Naive thymus-derived CD8-positive, alpha-beta T cell (primary cell): ENCODE results near the gene RET. TPM values are rescaled to one million over a fixed set of nuclear protein-coding genes. Genes with fewer than 3 reads are reported as not detected.
A peak's percentile ranks its signal among the peaks of the same experiment; 100 is the strongest.

Source experiments
- ATAC-seq, 2 donors: fragments of 150-1000 bp; cut with Tn5 transposase in 1 of 2; sonication (Bioruptor Pico), chemical (Tn5 transposase) in 1 of 2; 1 replicate in 1 of 2; 2 replicates in 1 of 2; pipeline ENCODE4 v1.10.0; 2021; ENCODE audit warnings: mild to moderate bottlenecking in 2 of 2, moderate library complexity in 2 of 2
- POLR2A ChIA-PET: fragments of 350-600 bp; sonication (Branson Sonifier 250); formaldehyde crosslinking; loops from one replicate; lab custom pipeline; 2021; ENCODE audit warnings: antibody characterized with exemption; lab: Charles Lee
- DNase-seq, 10 donors: peaks; one replicate each; pipeline versions ENCODE4 v3.0.0 to v3.0.0-alpha.2; 2020 to 2022
- H3K27ac Mint-ChIP-seq, 10 donors: one replicate each; pipeline ENCODE4 v1.8.0; 2020 to 2022; ENCODE audit warnings: mild to moderate bottlenecking in 10 of 10, mixed read lengths in 10 of 10, moderate library complexity in 4 of 10, inconsistent platforms in 1 of 10
- H3K27me3 Mint-ChIP-seq, 5 donors: one replicate each; pipeline ENCODE4 v1.8.0; 2021 to 2022; ENCODE audit warnings: mixed read lengths in 5 of 5
- H3K36me3 Mint-ChIP-seq, 3 donors: one replicate each; pipeline ENCODE4 v1.8.0; 2020 to 2022; ENCODE audit warnings: mixed read lengths in 3 of 3, mild to moderate bottlenecking in 2 of 3, inconsistent platforms in 1 of 3
- H3K4me1 Mint-ChIP-seq, 4 donors: one replicate each; pipeline ENCODE4 v1.8.0; 2021 to 2022; ENCODE audit warnings: mixed read lengths in 4 of 4
- H3K4me3 Mint-ChIP-seq, 10 donors: one replicate each; pipeline ENCODE4 v1.8.0; 2020 to 2022; ENCODE audit warnings: mild to moderate bottlenecking in 10 of 10, mixed read lengths in 10 of 10, moderate library complexity in 6 of 10, inconsistent platforms in 1 of 10
- H3K9me3 Mint-ChIP-seq, 9 donors: one replicate each; pipeline ENCODE4 v1.8.0; 2020 to 2022; ENCODE audit warnings: mixed read lengths in 9 of 9, mild to moderate bottlenecking in 3 of 9, inconsistent platforms in 1 of 9, moderate library complexity in 1 of 9
- polyA plus RNA-seq, 3 donors: library from polyadenylated mRNA; unstranded; fragments of 300-500 nt; fragmentation: Illumina TruSeq; gene quantifications; one replicate each; pipeline ENCODE4 v1.2.3, GENCODE V29; 2021
- total RNA-seq, 8 experiments: library from RNA in 2 of 8; stranded (reverse) in 2 of 8; gene quantifications; one replicate each; pipeline ENCODE4 v1.2.3 and lab custom pipeline; 2021 to 2026

RET gene
- total and polyA plus RNA-seq, 5 experiments from 2014 or later: not detected

GRCh38 chr10:43110338-43111071, 33.6 kb downstream of the RET start:
- Mint-ChIP-seq H3K27me3 (no peaks in the 10 kb centered on the region), H3K9me3 (no peaks in the 10 kb centered on the region), H3K4me3 (peak overlapping the region in 1 of 10 donors; percentile 54), H3K36me3 (no peaks in the 10 kb centered on the region), H3K4me1 (peaks cover 0 to 10% (median 4%) of the 10 kb centered on the region in 4 donors), H3K27ac (peak overlapping the region in 1 of 10 donors; percentile 15)
- DNase-seq (peak in 1 of 10 donors; percentile 48), ATAC-seq (no peak)
- POLR2A ChIA-PET: interaction anchor here (0.7 to 1.0 kb wide), 2 partner anchors 10 to 27 kb away, joined by 3 to 4 read pairs; partner anchors contain the start of gene CSGALNACT2

GRCh38 chr10:43111101-43111500, 34.2 kb downstream of the RET start:
- H3K4me3 Mint-ChIP-seq: no peak overlapping the region
- ATAC-seq (no peak), DNase-seq (peak in 1 of 10 donors; percentile 42)
- no peaks in the 10 kb centered on the region for H3K9me3 Mint-ChIP-seq
- H3K27me3 Mint-ChIP-seq: no peaks in the 10 kb centered on the region
- H3K4me1 Mint-ChIP-seq: peaks cover 0 to 8% (median 2%) of the 10 kb centered on the region in 4 donors
- H3K36me3 Mint-ChIP-seq: no peaks in the 10 kb centered on the region
- H3K27ac Mint-ChIP-seq: peak overlapping the region in 1 of 10 donors; percentile 15
- POLR2A ChIA-PET: interaction anchor here (0.7 to 1.0 kb wide), 2 partner anchors 10 to 27 kb away, joined by 3 to 4 read pairs; partner anchors contain the start of gene CSGALNACT2

- ATAC-seq: no peak
- H3K4me1 Mint-ChIP-seq: peaks cover 0 to 2% (median under 1%) of the 10 kb centered on the region in 4 donors
- POLR2A ChIA-PET: no interaction called here
- H3K27me3 Mint-ChIP-seq: no peaks in the 10 kb centered on the region
- no peaks in the 10 kb centered on the region for H3K9me3 Mint-ChIP-seq
- DNase-seq: peak in 1 of 10 donors; percentile 50
- no peak overlapping the region for H3K4me3 Mint-ChIP-seq
- H3K27ac Mint-ChIP-seq: no peak overlapping the region
- no peaks in the 10 kb centered on the region for H3K36me3 Mint-ChIP-seq
Observed at GRCh38 chr10:43111921-43112607, 35.2 kb downstream of the RET start.

GRCh38 chr10:43112608-43112961, 35.7 kb downstream of the RET start:
- Mint-ChIP-seq H3K9me3 (no peaks in the 10 kb centered on the region), H3K4me3 (no peak overlapping the region), H3K27ac (peak overlapping the region in 1 of 10 donors; percentile 45), H3K4me1 (peaks cover 0 to 2% (median 0%) of the 10 kb centered on the region in 4 donors), H3K27me3 (no peaks in the 10 kb centered on the region), H3K36me3 (no peaks in the 10 kb centered on the region)
- POLR2A ChIA-PET: no interaction called here
- no peak for ATAC-seq
- peak in 1 of 10 donors; percentile 23 for DNase-seq

GRCh38 chr10:43113201-43114087, 36.6 kb downstream of the RET start:
- Mint-ChIP-seq H3K4me3 (no peak overlapping the region), H3K36me3 (no peaks in the 10 kb centered on the region), H3K4me1 (peaks cover 0 to 2% (median 0%) of the 10 kb centered on the region in 4 donors), H3K9me3 (no peaks in the 10 kb centered on the region), H3K27ac (peak overlapping the region in 1 of 10 donors; percentile 45), H3K27me3 (no peaks in the 10 kb centered on the region)
- ATAC-seq (no peak), DNase-seq (peak in 1 of 10 donors; percentile 54)
- POLR2A ChIA-PET: no interaction called here

GRCh38 chr10:43114088-43114742, 37.3 kb downstream of the RET start:
- POLR2A ChIA-PET: no interaction called here
- no peaks in the 10 kb centered on the region for H3K36me3 Mint-ChIP-seq
- no peaks in the 10 kb centered on the region for H3K27me3 Mint-ChIP-seq
- H3K9me3 Mint-ChIP-seq: no peaks in the 10 kb centered on the region
- H3K27ac Mint-ChIP-seq: no peak overlapping the region
- no peak overlapping the region for H3K4me3 Mint-ChIP-seq
- peaks cover 0 to 2% (median under 1%) of the 10 kb centered on the region in 4 donors for H3K4me1 Mint-ChIP-seq
- ATAC-seq: no peak
- peak in 1 of 10 donors; percentile 35 for DNase-seq

GRCh38 chr10:43114743-43115611, 38.1 kb downstream of the RET start:
- ATAC-seq: no peak
- Mint-ChIP-seq H3K9me3 (no peaks in the 10 kb centered on the region), H3K4me1 (peaks cover 2 to 6% (median 4%) of the 10 kb centered on the region in 4 donors), H3K27ac (no peak overlapping the region), H3K27me3 (no peaks in the 10 kb centered on the region), H3K36me3 (no peaks in the 10 kb centered on the region), H3K4me3 (no peak overlapping the region)
- POLR2A ChIA-PET: interaction anchor here (0.9 kb wide), 1 partner anchor 26 kb away, joined by 4 read pairs; no protein-coding TSS in a partner anchor
- peak in 1 of 10 donors; percentile 38 for DNase-seq

GRCh38 chr10:43115881-43116595, 39.2 kb downstream of the RET start:
- H3K36me3 Mint-ChIP-seq: no peaks in the 10 kb centered on the region
- no peaks in the 10 kb centered on the region for H3K27me3 Mint-ChIP-seq
- peaks cover 6 to 15% (median 14%) of the 10 kb centered on the region in 4 donors for H3K4me1 Mint-ChIP-seq
- DNase-seq: peak in 1 of 10 donors; percentile 60
- H3K27ac Mint-ChIP-seq: peak overlapping the region in 2 of 10 donors; percentile 62 to 74
- POLR2A ChIA-PET: interaction anchor here (1.4 kb wide), 1 partner anchor 12 kb away, joined by 3 read pairs; no protein-coding TSS in a partner anchor
- H3K4me3 Mint-ChIP-seq: no peak overlapping the region
- no peak for ATAC-seq
- no peaks in the 10 kb centered on the region for H3K9me3 Mint-ChIP-seq

- DNase-seq: no peak
- no peak for ATAC-seq
- Mint-ChIP-seq H3K27ac (no peak overlapping the region), H3K4me1 (peaks cover 12 to 21% (median 20%) of the 10 kb centered on the region in 4 donors), H3K27me3 (no peaks in the 10 kb centered on the region), H3K4me3 (no peak overlapping the region), H3K9me3 (no peaks in the 10 kb centered on the region), H3K36me3 (no peaks in the 10 kb centered on the region)
- POLR2A ChIA-PET: interaction anchor here (1.4 kb wide), 1 partner anchor 12 kb away, joined by 3 read pairs; no protein-coding TSS in a partner anchor
Observed at GRCh38 chr10:43116596-43116995, 39.7 kb downstream of the RET start.

- Mint-ChIP-seq H3K4me1 (peaks cover 13 to 27% (median 24%) of the 10 kb centered on the region in 4 donors), H3K27ac (peak overlapping the region in 1 of 10 donors; percentile 37), H3K4me3 (no peak overlapping the region), H3K36me3 (no peaks in the 10 kb centered on the region), H3K9me3 (no peaks in the 10 kb centered on the region), H3K27me3 (no peaks in the 10 kb centered on the region)
- POLR2A ChIA-PET: interaction anchor here (1.4 kb wide), 1 partner anchor 13 kb away, joined by 3 read pairs; no protein-coding TSS in a partner anchor
- ATAC-seq (no peak), DNase-seq (no peak)
Observed at GRCh38 chr10:43117031-43117776, 40.3 kb downstream of the RET start.
